HG03521 (cell line): Measurements from ENCODE around the gene HTRA3.

Source experiments
- ATAC-seq: cut with Tn5 transposase; IDR thresholded peaks from one replicate; pipeline ENCODE4 v1.9.1; 2021; ENCODE audit warnings: mild to moderate bottlenecking, moderate library complexity; ENCODE audit not compliant: unreplicated experiment

HTRA3 gene

DNA sequence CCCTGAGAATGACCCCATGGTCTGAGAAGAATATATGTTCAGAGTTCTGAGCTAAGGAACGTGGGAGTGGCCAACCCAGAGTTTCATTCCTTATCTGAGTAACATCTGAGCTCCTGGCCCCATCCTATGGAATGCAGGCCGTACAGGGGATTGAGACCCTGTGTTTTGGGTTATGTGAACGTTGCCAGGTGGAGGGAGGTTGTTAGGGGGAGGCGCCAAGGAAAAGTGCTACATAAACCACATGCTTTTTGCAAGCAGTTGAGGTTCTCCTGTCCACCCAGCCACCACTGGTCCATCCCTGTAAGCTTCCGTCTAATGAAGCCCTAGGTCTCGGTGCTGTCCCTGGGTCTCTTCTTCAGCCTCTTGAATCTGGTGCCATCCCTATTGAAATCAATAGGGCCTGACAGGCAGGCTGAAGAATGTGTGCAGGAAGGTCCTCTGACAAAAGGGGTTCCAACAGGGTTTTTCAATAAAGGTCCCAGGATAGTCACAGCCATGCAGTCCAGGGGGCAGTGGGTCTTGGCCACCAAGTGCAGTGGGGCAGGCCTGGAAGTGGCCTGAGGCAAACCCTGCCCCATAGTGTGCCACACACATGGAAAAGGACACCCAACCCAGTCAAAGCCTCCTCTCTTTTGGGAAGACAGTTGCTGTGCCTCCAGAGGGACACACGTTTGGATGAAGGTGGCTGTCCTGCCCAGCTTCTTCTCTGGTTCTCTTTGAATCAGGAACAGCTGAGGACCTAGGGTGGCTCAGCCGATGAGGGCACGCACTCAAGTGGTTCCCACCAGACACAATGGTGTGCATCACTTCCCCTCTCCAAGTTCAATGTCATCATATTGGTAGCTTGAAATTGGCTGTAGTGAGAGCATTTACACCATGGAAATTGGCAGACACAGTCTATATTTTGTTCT is 53.5 kb downstream of the HTRA3 start:
- ATAC-seq, result no peak

DNA sequence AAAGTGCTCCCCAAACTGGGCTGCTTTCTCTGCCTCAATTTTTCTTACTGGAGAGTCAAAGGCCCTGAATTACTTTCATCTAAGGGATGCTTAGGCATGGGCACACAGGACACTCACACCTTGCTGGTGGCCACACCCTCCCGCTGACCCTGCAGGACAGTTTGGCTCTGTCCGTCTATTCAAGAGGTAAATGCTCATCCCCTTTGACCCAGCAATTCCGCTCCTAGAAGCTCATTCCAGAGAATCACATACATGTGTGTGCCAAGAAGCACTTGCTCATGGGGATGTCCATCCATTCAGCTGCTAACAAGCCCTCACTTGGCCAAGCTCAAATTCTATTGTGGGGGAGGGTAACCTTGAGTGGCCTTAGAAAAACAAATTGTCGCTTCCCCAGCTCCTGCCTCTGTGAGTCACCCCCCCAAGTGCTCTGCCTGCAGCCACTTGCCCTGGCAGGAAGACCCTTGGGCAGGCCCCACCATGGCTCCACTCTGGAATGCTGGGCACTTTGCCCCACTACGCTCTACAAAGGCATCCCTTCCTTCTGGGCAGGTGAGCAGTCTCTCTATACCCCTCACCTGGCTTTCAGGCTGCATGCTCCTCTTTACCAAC is 54.5 kb downstream of the HTRA3 start:
- ATAC-seq, result no peak

DNA sequence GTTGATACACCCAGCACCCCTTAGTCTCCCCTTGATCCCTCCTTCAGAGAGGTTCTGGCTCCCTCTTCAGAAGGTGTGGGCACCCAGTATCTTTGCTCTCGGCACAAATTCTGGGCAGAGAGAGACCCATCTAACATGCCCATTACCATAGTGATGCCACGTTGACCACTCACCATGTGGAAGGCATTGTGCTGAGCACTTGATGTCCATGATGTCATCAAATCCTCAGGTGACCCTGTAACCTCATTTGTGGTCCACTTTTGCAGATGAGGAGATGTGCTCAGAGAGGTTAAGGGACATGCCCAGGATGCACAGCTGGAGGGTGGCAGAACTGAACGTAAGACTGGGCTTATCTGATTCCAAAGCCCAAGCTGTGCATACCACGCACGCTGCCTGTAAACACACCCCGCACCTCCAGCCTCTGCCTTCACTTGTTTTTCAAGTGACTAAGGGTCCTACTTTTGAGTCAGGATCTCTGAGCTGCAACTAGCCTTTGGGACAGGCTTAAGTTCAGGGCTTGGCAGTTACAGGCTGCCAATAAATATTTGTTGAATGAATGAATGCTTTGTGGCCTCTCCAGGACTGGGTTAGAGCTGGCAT is 55.2 kb downstream of the HTRA3 start:
- ATAC-seq, result no peak

DNA sequence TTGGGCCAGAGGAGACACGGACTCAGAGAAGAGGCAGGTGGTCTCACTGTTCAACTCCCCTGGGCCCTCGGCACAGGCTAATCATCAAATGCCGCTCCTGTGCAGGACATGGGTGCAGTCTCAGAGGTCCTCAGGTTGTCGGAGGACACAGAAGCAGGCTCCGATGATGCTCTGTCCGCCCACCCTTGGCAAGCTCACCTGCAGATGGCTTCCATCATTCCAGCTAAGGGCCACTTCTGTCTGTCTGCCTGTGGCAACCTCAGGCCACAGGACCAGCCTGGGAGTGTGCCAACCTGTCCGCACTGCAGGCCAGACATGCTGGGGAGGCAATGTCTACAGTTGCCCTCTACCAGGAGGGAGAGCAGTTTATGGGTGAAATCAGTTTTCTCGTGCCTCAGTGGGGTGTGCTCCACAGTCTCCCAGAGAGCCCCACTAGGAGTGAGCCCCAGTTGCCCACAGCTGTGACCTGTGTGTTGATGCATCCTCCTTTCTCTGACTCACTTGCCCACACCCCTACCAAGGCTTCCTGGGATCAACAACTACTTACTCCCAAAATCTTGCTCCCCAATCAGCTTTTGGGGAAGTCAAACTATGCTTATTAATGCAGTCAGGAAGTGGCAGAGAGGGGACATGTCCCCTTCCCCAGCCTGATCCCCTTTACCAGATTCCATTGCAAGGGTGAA is 55.9 kb downstream of the HTRA3 start:
- ATAC-seq, result no peak

DNA sequence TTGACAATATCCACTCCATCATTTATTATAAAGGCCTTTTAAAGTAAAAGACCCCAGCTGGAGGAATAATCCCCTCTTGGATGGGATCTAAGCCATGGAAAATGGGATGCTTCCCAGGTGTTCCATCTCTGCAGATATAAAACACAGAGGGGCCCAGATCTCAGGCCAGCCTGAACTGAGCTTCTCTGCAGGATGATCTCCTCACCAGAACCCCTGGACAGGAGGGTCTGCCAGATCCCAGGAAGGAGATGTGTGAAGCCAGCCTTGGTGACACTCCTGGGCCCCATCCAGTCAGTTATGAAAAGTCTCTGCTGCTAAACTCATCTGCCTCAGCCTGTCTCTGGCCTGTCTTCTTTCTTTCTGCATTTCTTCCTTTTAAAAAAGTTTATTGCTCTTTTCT is 56.7 kb downstream of the HTRA3 start:
- ATAC-seq, result no peak

DNA sequence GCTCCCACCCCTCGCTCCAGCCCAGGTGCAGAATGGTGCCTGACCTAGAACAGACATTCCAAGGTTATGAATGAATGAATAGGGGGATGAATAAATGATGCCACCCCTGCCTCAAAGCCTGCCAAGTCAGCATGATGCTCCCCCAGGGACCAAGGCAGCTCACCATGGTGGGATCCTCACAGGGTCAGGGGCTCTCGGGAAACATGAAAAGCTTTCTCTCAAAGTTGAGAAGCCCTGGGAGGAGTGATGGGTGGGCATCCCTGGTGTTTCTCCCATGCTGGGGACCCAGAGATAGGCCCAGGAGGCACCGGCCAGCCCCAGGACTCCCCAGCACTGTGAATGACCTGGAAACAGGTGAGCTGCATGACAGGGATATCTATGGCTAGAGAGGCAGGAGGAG is 58.9 kb downstream of the HTRA3 start:
- ATAC-seq, result no peak

DNA sequence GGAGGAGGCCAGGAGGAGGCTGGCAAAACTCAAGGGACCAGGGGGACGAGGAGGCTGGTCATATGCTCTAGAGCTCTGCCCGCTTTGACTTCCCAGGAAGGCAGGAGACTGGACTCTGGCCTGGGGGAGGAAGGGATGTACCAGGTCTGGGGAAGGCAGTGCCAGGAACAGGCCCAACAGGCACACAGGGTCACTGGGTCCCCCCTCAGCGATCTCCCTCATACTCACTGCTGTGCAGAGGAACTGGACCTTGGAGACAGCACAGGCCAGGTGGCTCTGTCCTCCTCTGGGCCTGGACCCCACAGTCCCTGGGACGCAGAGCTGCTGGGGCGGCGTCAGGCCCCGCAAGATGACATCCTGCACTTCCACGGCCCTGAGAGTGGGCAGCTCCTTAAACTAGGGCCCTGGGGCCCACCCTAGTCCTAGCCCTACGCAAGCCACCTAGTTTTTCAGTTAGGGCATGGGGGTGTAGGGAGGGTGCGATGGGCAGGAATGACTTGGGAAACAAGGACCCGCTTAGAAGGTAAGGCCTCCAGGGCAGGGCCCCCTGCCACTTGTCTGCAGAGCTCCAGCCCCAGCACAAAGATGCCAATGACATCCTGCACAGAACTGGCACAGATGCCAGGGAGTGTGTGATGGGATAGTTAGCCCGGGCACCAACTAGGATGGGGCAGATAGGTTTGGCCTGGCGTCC is 59.5 kb downstream of the HTRA3 start:
- ATAC-seq, result no peak

DNA sequence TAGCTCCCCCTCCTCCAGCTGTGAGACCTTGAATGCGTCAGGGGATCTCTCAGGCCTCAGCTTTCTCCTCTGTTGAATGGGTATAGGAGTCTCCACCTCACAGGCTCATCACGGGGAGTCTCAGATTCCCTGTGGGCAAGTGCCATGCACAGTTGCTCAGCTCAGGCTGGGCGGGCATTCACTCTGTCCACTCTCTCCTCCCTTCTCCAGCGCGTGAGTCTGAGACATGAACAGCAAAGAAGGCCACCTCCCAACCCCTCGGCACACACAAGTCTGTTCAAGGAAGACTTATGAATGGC is 60.0 kb downstream of the HTRA3 start:
- no peak for ATAC-seq

DNA sequence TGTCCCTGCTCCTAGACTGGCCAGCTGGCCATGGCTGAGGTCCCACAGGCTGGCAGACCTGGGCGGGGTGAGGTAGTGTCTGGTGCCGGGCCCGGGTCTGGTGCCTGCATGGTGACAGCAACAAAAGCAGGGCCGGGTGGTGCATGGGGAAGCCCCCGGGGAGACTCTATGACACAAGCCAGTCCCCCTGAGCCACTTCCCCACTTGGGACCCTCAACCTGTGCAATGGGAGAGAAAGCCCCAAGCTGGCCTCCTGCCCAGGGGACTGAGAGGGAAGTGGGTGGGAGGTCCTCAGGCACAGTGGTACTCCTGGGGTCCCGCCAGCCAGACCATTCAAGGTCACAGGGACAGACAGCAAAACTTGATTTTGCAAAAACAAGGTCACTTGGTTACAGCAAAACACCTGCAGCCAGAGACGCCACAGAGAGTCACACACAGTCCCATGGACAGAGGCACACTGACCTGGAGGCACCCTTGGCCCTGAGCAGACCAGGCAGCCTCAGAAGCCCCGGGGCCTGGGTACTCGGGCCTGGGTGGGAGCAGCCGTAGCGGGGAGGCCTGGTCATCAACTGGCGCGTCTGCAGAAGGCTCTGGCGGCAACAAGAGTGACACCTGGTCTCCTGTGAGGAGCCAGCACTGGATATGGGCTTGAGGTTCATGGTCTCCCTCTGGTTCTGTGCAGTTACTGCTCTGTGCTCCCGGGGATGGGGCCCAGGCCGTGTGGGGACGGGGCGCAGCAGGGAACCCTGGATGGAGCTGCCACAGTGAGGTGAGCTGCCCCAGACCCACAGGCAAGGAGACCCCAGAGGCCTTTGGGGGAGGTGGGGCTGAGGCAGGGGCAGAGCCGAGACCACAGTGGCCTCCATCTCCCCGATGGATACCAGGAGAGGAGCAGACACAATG is 60.6 kb downstream of the HTRA3 start:
- ATAC-seq, result no peak

DNA sequence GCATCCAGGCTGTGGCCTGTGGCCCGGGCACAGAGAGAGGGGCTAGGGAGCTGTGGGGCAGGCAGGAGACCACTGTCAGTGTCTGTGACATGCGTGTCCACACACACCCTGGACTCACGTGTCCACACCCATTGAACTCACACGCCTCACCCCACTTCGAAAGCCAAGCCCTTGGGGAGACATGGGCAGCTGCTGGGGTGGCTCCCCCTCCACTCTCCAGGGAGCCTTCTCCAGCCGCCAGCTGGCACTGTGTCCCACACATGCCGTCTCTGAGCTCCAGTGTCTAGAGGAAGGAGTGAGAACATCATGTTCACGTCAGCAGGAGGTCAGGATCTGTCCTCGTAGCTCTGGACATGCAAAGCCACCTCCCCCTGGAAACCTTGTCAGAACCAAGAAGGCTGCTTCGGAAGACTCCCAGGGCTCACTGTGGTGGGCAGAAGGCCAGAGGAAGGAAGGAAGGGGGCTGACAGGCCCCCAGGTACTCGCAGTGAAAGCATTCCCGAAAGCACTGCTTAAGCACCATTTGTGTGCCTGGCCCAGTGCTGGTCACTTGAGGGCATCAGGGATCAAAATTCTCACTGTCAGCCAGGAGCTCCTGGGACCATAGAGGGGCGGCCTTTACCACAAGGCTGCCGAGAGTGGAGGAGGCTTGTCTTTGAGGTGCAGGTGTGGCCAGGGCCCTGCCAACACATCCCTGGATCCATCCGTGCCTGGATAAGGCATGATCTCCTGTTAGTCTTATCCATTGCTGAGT is 61.4 kb downstream of the HTRA3 start:
- no peak for ATAC-seq

DNA sequence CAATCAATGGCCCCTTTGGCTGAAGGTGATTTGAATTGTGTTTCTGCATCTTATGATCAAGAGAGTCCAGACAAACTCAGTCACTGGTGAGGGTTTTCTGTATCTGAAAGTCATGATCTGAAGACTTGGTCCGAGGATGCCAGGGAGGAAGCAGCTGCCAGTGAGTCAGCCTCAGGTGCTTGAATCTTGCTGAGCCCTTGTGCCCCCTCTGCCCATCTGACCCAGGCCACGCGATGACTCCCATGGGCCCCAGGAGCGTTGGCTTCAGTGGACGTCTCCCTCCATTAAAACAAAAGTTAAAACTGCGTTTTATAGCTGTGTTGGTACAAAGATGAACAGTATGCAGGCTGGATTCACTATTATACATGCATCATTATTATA is 62.0 kb downstream of the HTRA3 start:
- ATAC-seq, result no peak

DNA sequence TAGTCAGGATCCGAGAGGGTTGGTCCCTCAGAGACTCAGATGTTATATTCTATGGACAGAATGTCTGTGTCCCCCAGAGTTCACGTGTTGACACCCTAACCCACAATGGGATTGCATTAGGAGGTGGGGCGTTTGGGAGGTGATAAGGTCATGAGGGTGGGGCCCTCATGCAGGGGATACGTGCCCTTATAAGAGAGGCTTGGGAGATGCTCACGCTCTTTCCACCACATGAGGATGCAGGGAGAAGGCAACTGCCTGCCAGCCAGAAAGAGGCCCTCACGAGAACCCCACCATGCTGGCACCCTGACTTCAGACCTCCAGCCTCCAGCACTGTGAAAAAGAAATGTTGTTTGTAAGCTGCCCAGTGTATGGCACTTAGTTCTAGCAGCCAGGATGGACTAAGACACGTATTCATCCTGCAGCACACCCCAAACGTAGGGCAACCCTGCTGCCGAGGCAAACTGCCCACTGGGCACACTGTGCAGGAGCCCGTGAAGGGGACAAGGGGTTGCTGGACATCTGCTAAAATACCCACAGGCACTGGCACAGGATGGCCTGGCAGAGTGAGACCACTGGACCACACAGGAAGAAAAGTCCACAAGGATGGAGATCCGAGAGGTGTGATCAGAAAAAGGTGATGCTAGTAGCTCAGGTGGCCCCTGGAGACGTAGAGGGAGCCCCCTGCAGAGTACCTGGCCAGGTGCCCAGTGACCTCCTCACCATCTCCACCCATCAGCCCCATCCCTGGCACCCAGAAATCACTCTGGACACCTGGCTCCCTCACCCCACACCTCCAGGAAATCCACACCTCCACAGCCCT is 62.7 kb downstream of the HTRA3 start:
- ATAC-seq, result no peak

DNA sequence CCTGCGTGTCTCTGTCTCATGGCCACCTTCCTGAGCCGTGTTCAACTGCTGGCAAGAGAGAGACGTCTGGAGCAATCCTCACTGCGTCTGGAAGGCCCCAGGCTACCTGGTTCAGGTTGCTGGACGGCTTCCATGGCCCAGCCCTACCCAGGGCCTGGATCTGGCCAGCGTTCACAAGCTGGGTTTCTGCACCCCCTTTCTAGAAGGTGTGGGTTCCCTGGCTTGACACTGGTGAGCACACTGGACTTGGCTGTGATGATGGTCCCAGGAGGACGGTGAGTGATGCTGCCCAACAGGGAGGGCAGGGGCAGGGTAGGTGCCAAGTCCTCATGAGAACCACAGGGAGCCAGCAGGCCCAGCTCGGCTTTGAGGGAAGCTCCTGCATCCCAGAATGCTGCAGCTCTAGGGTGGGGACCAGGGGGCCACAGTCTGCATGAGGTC is 63.4 kb downstream of the HTRA3 start:
- ATAC-seq, result no peak

DNA sequence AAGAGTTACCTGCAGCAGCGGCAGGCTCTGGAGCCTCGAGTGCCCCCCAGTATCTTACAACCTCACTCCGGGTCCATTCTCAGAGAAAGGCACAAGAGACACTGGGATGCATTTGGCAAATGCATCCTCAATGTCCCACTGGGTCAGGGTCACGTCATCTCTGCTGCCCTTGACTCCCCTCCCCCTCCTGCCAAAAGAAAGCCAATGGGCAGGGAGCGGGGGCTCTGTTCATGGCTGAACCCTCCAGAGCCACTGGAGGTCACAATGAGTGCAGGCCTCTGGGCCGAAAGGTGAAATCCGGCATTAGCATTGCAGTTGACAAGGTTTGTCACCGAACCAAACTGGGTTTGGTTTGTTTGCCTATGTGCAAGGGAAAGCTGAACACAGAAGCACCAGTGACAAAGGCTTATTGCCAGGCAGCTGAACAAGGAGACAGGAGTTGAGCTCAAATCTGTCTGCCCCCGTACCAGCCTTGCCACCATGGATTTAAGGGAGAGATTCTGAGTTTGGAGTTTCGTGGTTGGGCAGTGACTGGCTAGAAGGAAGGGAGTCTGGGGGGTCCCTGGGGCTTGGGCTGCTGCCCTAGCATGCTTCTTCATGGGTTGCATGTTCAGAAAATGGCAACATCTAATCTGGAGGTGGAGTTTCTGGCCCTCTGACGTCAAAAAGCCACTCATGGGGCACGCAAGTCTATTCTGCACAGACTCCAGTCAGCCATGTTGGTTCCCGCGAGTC is 64.3 kb downstream of the HTRA3 start:
- no peak for ATAC-seq

DNA sequence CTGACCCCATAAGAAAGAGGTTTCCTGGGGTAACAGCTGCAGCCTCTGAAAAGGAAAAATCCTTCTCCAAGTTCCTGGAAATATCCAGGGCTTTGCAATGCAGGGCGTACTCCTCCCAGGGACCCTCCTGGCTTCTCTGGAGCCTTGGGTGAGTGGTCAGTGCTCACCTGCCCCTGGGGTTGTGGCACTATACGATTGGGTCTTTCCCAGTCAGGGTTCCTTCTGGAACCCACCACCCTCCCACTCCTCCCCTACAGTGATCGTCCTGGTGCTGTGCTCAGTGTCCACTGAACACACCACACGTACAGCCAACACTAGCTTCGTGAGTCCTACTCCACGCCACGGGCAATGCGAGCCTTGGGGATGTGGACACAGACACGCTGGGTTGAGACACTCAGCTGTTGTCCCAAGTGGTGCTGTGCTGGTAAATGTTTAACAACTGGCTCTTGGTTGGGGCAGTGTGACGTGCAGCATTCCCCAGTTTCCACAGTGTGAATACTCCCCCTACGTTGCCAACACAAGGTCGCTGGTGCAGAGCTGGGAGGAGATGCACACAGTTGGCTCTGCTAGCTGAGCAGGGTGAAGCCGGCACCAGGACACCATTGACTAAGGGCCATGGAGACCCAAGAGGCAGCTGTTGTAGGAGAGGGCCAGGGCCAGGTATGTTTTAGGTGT is 65.4 kb downstream of the HTRA3 start:
- ATAC-seq, result no peak

DNA sequence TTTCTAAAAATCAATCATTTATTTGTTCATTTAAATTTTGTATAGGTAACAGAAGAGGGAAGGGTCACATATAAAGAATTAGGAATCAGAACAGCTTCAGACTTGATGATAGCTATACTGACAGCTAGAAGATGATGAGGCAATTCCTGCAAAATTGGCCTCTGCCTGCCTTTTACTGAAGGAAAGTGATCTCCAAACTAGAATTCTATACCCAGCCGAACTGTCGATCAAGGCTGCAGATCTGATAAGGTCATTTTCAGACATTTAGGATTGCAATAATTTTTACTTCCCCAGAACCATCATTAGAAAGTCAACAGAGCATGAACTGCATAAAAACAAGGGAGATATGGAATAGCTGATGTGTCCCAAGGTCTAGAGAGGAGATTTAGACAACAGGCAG is 66.3 kb downstream of the HTRA3 start:
- ATAC-seq, result no peak

DNA sequence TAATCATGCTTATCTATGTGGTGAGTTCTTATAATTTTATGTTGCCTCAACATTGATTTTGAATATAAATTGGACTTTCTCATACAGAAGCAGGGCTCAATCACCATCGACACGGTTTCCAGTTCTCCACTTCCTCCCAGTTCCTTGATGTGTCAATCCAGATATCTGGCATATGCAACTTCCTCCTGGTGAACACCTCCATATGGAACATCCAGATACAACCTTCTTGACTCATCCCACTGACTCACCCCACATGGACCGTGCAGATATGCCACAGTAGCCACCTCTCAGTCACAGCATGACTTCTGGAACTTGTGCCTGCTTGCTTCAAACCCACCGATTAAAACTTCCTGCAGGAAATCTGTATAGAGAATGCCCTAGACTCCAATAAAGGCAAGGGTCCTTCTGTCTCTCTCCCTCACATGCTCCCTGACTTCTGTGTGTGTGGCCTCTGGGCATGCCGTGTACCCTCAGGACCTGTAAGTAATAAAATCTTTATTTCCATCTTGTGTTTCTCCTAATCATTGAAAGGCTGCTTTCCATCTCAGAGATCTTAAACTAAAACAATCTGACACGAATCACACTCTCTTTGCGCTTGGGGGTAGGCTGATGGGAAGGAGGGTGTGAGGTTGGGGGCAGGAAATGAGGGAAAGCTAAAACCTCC is 67.0 kb downstream of the HTRA3 start:
- no peak for ATAC-seq
